ENCODE data around the gene OCA2. TPM values are rescaled to one million over a fixed set of nuclear protein-coding genes. Genes with fewer than 3 reads are reported as not detected.
"Not testable (repeated sequence)": the region's sequence is repeated elsewhere in the genome, so short reads cannot be mapped to it uniquely, and the experiment has no call there.

The OCA2 gene
- total and polyA plus RNA-seq, 2 of the 8 experiments (the other 6 are each of a cell fraction or from before 2014, with no cell fraction given): 0.20 TPM

DNA sequence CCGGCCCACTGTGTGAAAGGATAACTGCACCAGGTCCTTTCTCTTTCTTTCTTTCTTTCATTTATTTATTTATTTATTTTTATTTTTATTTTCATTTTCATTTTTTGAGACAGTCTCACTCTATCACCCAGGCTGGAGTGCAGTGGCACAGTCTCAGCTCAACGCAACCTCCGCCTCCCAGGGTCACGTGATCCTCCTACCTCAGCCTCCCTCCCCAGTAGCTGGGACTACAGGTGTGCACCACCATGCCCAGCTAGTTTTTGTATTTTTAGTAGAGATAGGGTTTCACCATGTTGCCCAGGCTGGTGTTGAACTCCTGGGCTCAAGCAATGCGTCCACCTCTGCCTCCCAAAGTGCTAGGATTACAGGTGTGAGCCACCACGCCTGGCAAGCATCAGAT is 146.5 kb downstream of the OCA2 start:
- H3K23ac ChIP-seq (ENCODE audit: insufficient read length); H4K5ac ChIP-seq (ENCODE audit: insufficient read length, low read depth, low read length); H3K79me1 ChIP-seq (ENCODE audit: low read depth, low read length); H3K4ac ChIP-seq (replicated peaks; ENCODE audit: insufficient read length, low read depth, low read length); FAIRE-seq; H3K27ac ChIP-seq (ENCODE audit: low read depth, low read length); CTCF ChIA-PET (ENCODE audit: partially characterized antibody); DNase-seq (ENCODE audit: low read depth in 1 of 2, low spot score in 2 of 2); H4K91ac ChIP-seq (replicated peaks; ENCODE audit: insufficient read length, low read length); H2BK20ac ChIP-seq (ENCODE audit: low read length); H2AK5ac ChIP-seq (ENCODE audit: low read depth, low read length); H3K18ac ChIP-seq (ENCODE audit: extremely low read depth, low read length); H4K8ac ChIP-seq (ENCODE audit: extremely low read depth, insufficient read depth, low read length); H2BK120ac ChIP-seq (replicated peaks; ENCODE audit: low read depth, low read length); H3K36me3 ChIP-seq (ENCODE audit: control insufficient read depth in 2 of 4, insufficient read depth in 4 of 4, low read length in 3 of 4); H3K23me2 ChIP-seq (ENCODE audit: low read depth, low read length); H2AFZ ChIP-seq (ENCODE audit: low read length); H3K4me1 ChIP-seq (replicated peaks in 1 of 4; ENCODE audit: control insufficient read depth in 3 of 4, insufficient read depth in 4 of 4, low read length in 3 of 4); H3K79me2 ChIP-seq (ENCODE audit: control insufficient read depth in 1 of 2, insufficient read depth in 2 of 2, low read length in 2 of 2); H3K27me3 ChIP-seq (replicated peaks in 1 of 4; ENCODE audit: control insufficient read depth in 3 of 4, extremely low read depth in 1 of 4, insufficient read depth in 3 of 4, low read length in 3 of 4); H2BK5ac ChIP-seq (ENCODE audit: low read depth, low read length); H2BK12ac ChIP-seq (ENCODE audit: low read depth, low read length); H3K4me2 ChIP-seq (ENCODE audit: insufficient read depth in 1 of 2, low read depth in 2 of 2, low read length in 2 of 2); H3K9ac ChIP-seq (replicated peaks in 1 of 4; ENCODE audit: extremely low read depth in 1 of 4, low read depth in 3 of 4, low read length in 3 of 4); H2BK15ac ChIP-seq (ENCODE audit: low read length); H3K14ac ChIP-seq (ENCODE audit: insufficient read length); H4K20me1 ChIP-seq (replicated peaks in 1 of 2; ENCODE audit: control insufficient read depth in 1 of 2, insufficient read depth in 2 of 2, low read length in 2 of 2); POLR2A ChIA-PET (ENCODE audit: partially characterized antibody); H3K4me3 ChIP-seq (ENCODE audit: extremely low read depth in 1 of 4, insufficient read depth in 2 of 4, low read depth in 3 of 4, low read length in 4 of 4); H3K9me3 ChIP-seq (ENCODE audit: insufficient read depth in 2 of 2, low read depth in 1 of 2, low read length in 1 of 2); H3K56ac ChIP-seq (replicated peaks; ENCODE audit: insufficient read length, low read depth, low read length): not testable (repeated sequence)
- 98% methylated on average over 6 of the region's 6 CpGs; no CpG with 5 or more reads in 1 of the 2 experiments for WGBS, 2 experiments (ENCODE audit: extremely low coverage in 1 of 2, insufficient coverage in 1 of 2, insufficient read length in 1 of 2, insufficient replicate concordance in 2 of 2, low coverage in 1 of 2, low lambda C conversion rate in 2 of 2, missing lambda C conversion rate in 1 of 2)

Data from H1 (cell line).